Epithelial cell of proximal tubule (primary cell): Measurements from ENCODE around the gene BMP2K. TPM values are rescaled to one million over a fixed set of nuclear protein-coding genes. Genes with fewer than 3 reads are reported as not detected.

Source experiments
- DNase-seq: peaks from one replicate; pipeline ENCODE4 v3.0.0-alpha.2; 2011; ENCODE audit warnings: low read depth
- H3K4me3 ChIP-seq: 2 replicates; pipeline ENCODE4 v1.5.1; 2011; ENCODE audit warnings: low read depth, mild to moderate bottlenecking, low read length
- CTCF ChIP-seq: conservative IDR thresholded peaks from 2 replicates; pipeline ENCODE4 v1.5.1; 2012; ENCODE audit warnings: low read depth, mild to moderate bottlenecking, low read length
- total RNA-seq: library from RNA; depleted of rRNA; stranded (reverse); fragments of >200 nt; gene quantifications from 2 replicates; pipeline ENCODE4 v1.2.3, GENCODE V29; 2015

Gene BMP2K
- total RNA-seq, 1 donor from 2014 or later, result 11.8 TPM

- no peak for DNase-seq
- TF ChIP-seq CTCF, result no peak
- H3K4me3 ChIP-seq, result no peak overlapping the region
Measured at GRCh38 chr4:78753091-78753490, 23.1 kb upstream of the BMP2K start.

DNA sequence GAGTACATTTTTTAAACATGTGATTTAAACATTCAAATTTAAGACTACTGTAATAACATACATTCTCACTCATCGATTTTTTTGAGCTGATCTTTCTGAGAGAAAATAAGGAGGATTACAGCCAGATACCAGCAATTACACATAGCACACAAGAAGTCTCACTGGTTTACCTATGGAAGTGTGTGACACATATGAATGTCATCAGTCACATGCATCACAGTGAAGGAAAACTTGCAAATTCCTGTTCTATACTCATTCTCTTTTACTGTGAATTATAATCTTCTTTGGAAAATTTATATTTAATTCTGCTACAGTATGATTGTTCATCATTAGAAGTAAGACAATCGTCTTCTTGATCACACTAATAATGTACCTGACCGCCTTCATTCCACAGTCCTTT lies 21.3 kb upstream of the BMP2K start:
- H3K4me3 ChIP-seq, result no peak overlapping the region
- no peak for DNase-seq
- no peak for TF ChIP-seq CTCF

- DNase-seq, result no peak
- TF ChIP-seq CTCF, result no peak
- no peak overlapping the region for H3K4me3 ChIP-seq
Measured at GRCh38 chr4:78756137-78756536, 20.0 kb upstream of the BMP2K start.

DNA sequence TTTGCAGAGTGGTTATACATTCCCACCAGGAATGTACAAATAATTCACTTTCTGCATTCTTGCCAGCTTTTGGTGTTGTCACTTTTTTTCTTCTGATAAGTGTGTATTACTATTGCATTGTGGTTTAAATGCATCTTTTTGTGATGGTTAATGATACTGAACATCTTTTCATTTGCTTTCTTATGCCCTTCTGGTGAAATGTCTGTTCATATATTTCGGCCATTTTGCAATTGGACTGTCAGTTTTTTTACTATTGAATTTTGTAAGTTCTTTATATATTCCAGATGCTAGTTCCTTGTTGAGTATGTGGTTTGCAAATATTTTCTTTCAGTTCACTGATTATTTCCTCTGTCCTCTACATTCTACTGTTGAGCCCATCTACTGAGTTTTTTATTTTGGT lies 19.4 kb upstream of the BMP2K start:
- no peak overlapping the region for H3K4me3 ChIP-seq
- TF ChIP-seq CTCF, result no peak
- no peak for DNase-seq

GRCh38 chr4:78757574-78757973 lies 18.6 kb upstream of the BMP2K start:
- H3K4me3 ChIP-seq, result no peak overlapping the region
- no peak for DNase-seq
- no peak for TF ChIP-seq CTCF

- TF ChIP-seq CTCF, result no peak
- no peak overlapping the region for H3K4me3 ChIP-seq
- DNase-seq, result no peak
Measured at GRCh38 chr4:78758085-78758484, 18.1 kb upstream of the BMP2K start.

- no peak overlapping the region for H3K4me3 ChIP-seq
- DNase-seq, result no peak
- no peak for TF ChIP-seq CTCF
Measured at GRCh38 chr4:78762529-78762928, 13.6 kb upstream of the BMP2K start.
